ENCODE results near the gene EIF6.

GRCh38 chr20:35295058-35295457 lies 10.5 kb upstream of the EIF6 start:
- TF ChIP-seq CTCF (IDR thresholded peaks at IDR 0.05; ENCODE audit: insufficient read depth, low read depth, low read length) (no peak), EZH2 (IDR thresholded peaks at IDR 0.05; ENCODE audit: insufficient read depth, low read length) (no peak)
